SH-SY5Y (cell line): Measurements from ENCODE around the gene CPNE4.

Source experiments
- GATA2 ChIP-seq: IDR thresholded peaks from 2 replicates; pipeline ENCODE4 v1.6.1; 2011; ENCODE audit warnings: mild to moderate bottlenecking, low read depth, low read length
- GATA3 ChIP-seq: IDR thresholded peaks from 2 replicates; pipeline ENCODE4 v1.6.1; 2011; ENCODE audit warnings: low read depth, mild to moderate bottlenecking, low read length, moderate library complexity

GRCh38 chr3:131898346-131898745 lies 136.5 kb downstream of the CPNE4 start:
- 0 out of 2 replicates have a peak, but pooled peaks have one; percentile 10 for TF ChIP-seq GATA2
- TF ChIP-seq GATA3, result 0 out of 2 replicates have a peak, but pooled peaks have one; percentile 35
